Pericardium fibroblast (primary cell): ENCODE data around the gene CAPNS1. TPM values are rescaled to one million over a fixed set of nuclear protein-coding genes. Genes with fewer than 3 reads are reported as not detected.

Source experiments
- total RNA-seq: library from RNA; depleted of rRNA; stranded (reverse); fragments of >200 nt; gene quantifications from 2 replicates; pipeline ENCODE4 v1.2.3, GENCODE V29; 2015

The CAPNS1 gene
- 190 and 422 TPM in 2 replicates for total RNA-seq

GRCh38 chr19:36139473-36140303, at the start of gene CAPNS1:
Gene CAPNS1 (plus strand): TSS chr19:36140066. CDS start chr19:36141012, 946 bp downstream.

GRCh38 chr19:36110487-36111199, 29.2 kb upstream of the CAPNS1 start, which contains the start of gene OVOL3:
Gene OVOL3 (plus strand): TSS chr19:36111143. CDS start chr19:36111203, 60 bp downstream.

GRCh38 chr19:36114721-36115452, 25.0 kb upstream of the CAPNS1 start, which contains the start of gene POLR2I:
Gene POLR2I (minus strand): TSS chr19:36114875. CDS start chr19:36114856, 19 bp downstream.

GRCh38 chr19:36115453-36116343, 24.2 kb upstream of the CAPNS1 start, which contains the start of gene TBCB:
Gene TBCB (plus strand): TSS chr19:36115468. CDS start chr19:36115561, 93 bp downstream.

GRCh38 chr19:36152352-36153091, 12.7 kb downstream of the CAPNS1 start, which contains the start of gene COX7A1:
Gene COX7A1 (minus strand): TSS chr19:36152447. CDS start chr19:36152407, 40 bp downstream.

Other genes starting within 250 kb of the CAPNS1 start
- gene NFKBID, start 239.5 kb upstream of the CAPNS1 start, total RNA-seq, result 0.34 and 1.5 TPM in 2 replicates
- gene HCST, start 237.5 kb upstream of the CAPNS1 start, total RNA-seq, result not detected in 2 replicates
- not detected in 2 replicates for gene TYROBP, start 231.8 kb upstream of the CAPNS1 start, total RNA-seq
- gene LRFN3, start 203.7 kb upstream of the CAPNS1 start, total RNA-seq, result 8.6 and 9.7 TPM in 2 replicates
- 37.3 and 43.3 TPM in 2 replicates for gene SDHAF1, start 144.9 kb upstream of the CAPNS1 start, total RNA-seq
- gene SYNE4, start 131.3 kb upstream of the CAPNS1 start, total RNA-seq, result 0.35 TPM in 1 of 2 replicates, not detected in the other
- 20.9 and 23.7 TPM in 2 replicates for gene ALKBH6, start 125.9 kb upstream of the CAPNS1 start, total RNA-seq
- 18.4 and 29.3 TPM in 2 replicates for gene CLIP3, start 107.2 kb upstream of the CAPNS1 start, total RNA-seq
- gene THAP8, start 85.8 kb upstream of the CAPNS1 start, total RNA-seq, result 11.9 and 20.5 TPM in 2 replicates
- gene WDR62, start 85.2 kb upstream of the CAPNS1 start, total RNA-seq, result 0.09 and 1.2 TPM in 2 replicates
- not detected in 2 replicates for gene OVOL3, start 28.9 kb upstream of the CAPNS1 start, total RNA-seq
- 34.4 and 47.3 TPM in 2 replicates for gene POLR2I, start 25.2 kb upstream of the CAPNS1 start, total RNA-seq
- gene TBCB, start 24.6 kb upstream of the CAPNS1 start, total RNA-seq, result 159 and 271 TPM in 2 replicates
- 17.6 and 22.8 TPM in 2 replicates for gene COX7A1, start 12.4 kb downstream of the CAPNS1 start, total RNA-seq
- gene ZNF565, start 74.6 kb downstream of the CAPNS1 start, total RNA-seq, result 1.2 and 2.7 TPM in 2 replicates
- gene ZNF146, start 75.0 kb downstream of the CAPNS1 start, total RNA-seq, result 49.5 and 60.3 TPM in 2 replicates
- 1.1 and 1.3 TPM in 2 replicates for gene ZFP14, start 239.1 kb downstream of the CAPNS1 start, total RNA-seq